Body of pancreas (tissue), 4 donors: ENCODE measurements around the gene SLC35D2.

Source experiments
- CTCF ChIP-seq, 7 experiments: fragments of 450-650 bp in 4 of 7; fragments of 200-600 bp in 3 of 7; sonication (generic) in 3 of 7; IDR thresholded peaks; one replicate each; pipeline ENCODE4 v1.5.1; 2016 to 2019; ENCODE audit warnings: antibody characterized with exemption in 7 of 7
- POLR2A ChIP-seq, 3 donors: fragments of 450-650 bp; IDR thresholded peaks; one replicate each; pipeline ENCODE4 v1.6.1; 2016; ENCODE audit warnings: antibody characterized with exemption in 3 of 3, mild to moderate bottlenecking in 2 of 3

GRCh38 chr9:96304230-96304629 is 79.3 kb downstream of the SLC35D2 start:
- TF ChIP-seq CTCF (IDR thresholded peaks at IDR 0.05) (no peak), POLR2A (IDR thresholded peaks at IDR 0.05) (no peak)
